ENCODE measurements around the gene RLF.

Gene RLF

GRCh38 chr1:40267767-40268187 lies 106.6 kb downstream of the RLF start:
- Mint-ChIP-seq H3K36me3 (peaks cover 22% of the 10 kb centered on the region), H3K4me1 (peaks cover 37% of the 10 kb centered on the region), H3K27ac (no peak overlapping the region), H3K4me3 (no peak overlapping the region), H3K9me3 (no peaks in the 10 kb centered on the region), H3K27me3 (no peaks in the 10 kb centered on the region)

GRCh38 chr1:40268211-40268610 lies 107.0 kb downstream of the RLF start:
- Mint-ChIP-seq H3K27ac (no peak overlapping the region), H3K36me3 (peaks cover 22% of the 10 kb centered on the region), H3K9me3 (no peaks in the 10 kb centered on the region), H3K4me1 (peaks cover 33% of the 10 kb centered on the region), H3K4me3 (no peak overlapping the region), H3K27me3 (no peaks in the 10 kb centered on the region)

DNA sequence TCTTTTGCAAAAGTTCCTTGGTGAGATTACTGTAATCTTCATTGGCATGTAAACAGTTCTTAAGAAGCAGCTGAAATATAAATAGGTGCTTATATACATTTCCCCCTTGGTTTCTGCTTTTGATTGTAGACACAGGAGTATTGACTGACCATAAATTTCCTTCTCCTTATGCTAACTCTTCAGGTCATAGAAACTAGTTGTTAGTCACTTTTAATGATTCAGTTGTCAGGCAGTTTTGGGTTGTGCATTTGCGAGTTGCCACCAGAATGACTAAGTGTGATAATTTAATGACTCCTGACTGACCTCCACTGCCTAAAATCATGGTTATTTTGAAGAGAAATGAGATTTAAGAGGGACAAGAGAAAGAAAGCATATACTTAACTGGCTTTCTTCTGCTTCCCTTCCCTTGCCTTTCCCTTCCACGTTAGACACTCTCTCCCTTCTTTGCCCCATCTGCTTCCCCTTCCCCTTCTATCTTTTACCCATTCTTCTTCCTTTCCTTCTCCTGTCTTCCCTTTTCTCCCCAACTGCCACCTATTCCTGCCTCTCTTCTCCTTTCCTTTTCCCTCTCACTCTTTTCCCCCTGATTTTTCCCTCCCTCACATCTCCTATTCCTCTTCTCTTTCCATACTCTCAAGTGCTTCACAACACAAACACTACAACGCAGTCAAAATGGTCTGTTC lies 109.1 kb downstream of the RLF start:
- Mint-ChIP-seq H3K27me3 (no peaks in the 10 kb centered on the region), H3K27ac (peak overlapping the region; percentile 81), H3K4me1 (peaks cover 20% of the 10 kb centered on the region), H3K4me3 (peak overlapping the region; percentile 19), H3K9me3 (no peaks in the 10 kb centered on the region), H3K36me3 (peaks cover 26% of the 10 kb centered on the region)

DNA sequence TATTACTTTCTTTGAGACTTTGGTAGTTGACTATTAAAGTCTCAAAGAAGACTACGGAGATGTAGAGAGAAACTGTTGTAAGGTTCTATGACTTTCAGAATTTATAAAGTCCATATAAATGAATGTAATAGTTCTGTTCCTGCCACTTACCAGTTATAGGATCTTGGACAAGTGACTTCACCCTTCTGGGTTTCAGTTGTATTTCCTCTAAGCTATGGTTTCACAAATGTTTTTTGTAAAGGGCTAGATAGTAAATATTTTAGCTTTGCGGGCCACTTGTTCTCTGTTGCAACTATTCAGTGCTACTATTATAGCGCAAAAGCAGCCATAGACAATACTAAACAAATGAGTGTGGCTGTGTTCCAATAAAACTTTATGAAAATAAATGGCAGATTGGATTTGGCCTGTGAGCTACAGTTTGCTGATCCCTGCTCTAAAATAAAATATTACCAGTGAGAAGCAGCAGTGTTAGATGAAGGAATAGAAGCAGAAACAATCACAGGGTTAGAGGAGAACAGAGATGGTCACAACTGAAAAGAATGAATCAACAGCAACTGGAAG lies 111.5 kb downstream of the RLF start:
- peaks cover 24% of the 10 kb centered on the region for H3K4me1 Mint-ChIP-seq
- no peak overlapping the region for H3K27ac Mint-ChIP-seq
- no peaks in the 10 kb centered on the region for H3K27me3 Mint-ChIP-seq
- H3K36me3 Mint-ChIP-seq = peaks cover 31% of the 10 kb centered on the region
- H3K4me3 Mint-ChIP-seq = no peak overlapping the region
- no peaks in the 10 kb centered on the region for H3K9me3 Mint-ChIP-seq

GRCh38 chr1:40273547-40274166 lies 112.5 kb downstream of the RLF start:
- Mint-ChIP-seq H3K9me3 (no peaks in the 10 kb centered on the region), H3K27ac (no peak overlapping the region), H3K4me1 (peaks cover 24% of the 10 kb centered on the region), H3K4me3 (no peak overlapping the region), H3K27me3 (no peaks in the 10 kb centered on the region), H3K36me3 (peaks cover 31% of the 10 kb centered on the region)

DNA sequence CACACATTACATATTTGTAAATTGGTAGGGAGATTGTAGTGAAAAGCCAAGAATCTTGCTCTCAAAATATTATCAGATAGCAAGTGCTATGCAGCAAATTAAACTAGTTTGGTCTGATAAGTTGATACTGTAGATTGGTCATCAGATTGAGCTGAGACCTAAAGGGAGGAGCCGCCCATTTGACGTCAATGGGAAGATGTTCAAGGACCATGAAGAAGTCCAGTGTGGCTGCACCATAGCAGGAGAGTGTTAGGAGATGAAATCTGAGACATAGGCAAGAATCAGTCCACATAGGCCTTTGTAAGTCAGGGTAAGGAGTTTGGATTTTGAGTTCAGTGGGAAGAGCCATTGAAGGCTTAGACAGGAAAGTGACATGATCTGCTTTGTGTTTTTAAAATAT lies 113.1 kb downstream of the RLF start:
- Mint-ChIP-seq H3K4me1 (peaks cover 26% of the 10 kb centered on the region), H3K27ac (peak overlapping the region; percentile 0), H3K27me3 (no peaks in the 10 kb centered on the region), H3K9me3 (no peaks in the 10 kb centered on the region), H3K4me3 (no peak overlapping the region), H3K36me3 (peaks cover 32% of the 10 kb centered on the region)

GRCh38 chr1:40276122-40276521 lies 114.9 kb downstream of the RLF start:
- Mint-ChIP-seq H3K4me3 (no peak overlapping the region), H3K9me3 (no peaks in the 10 kb centered on the region), H3K4me1 (peaks cover 18% of the 10 kb centered on the region), H3K27ac (peak overlapping the region; percentile 90), H3K27me3 (no peaks in the 10 kb centered on the region), H3K36me3 (peaks cover 25% of the 10 kb centered on the region)

- peaks cover 14% of the 10 kb centered on the region for H3K36me3 Mint-ChIP-seq
- no peaks in the 10 kb centered on the region for H3K9me3 Mint-ChIP-seq
- H3K27ac Mint-ChIP-seq = no peak overlapping the region
Observed at GRCh38 chr1:40281853-40282252, 120.7 kb downstream of the RLF start.

More at GRCh38 chr1:40281853-40282252, 120.7 kb downstream of the RLF start:
- Mint-ChIP-seq H3K4me1 (peaks cover 12% of the 10 kb centered on the region), H3K4me3 (no peak overlapping the region), H3K27me3 (no peaks in the 10 kb centered on the region)
